ENCODE results near the gene KLRK1.
A peak's percentile ranks its signal among the peaks of the same experiment; 100 is the strongest.

Gene KLRK1

GRCh38 chr12:10385166-10385613 is 4.7 kb downstream of the KLRK1 start (continued):
- TF ChIP-seq ZNF362 (tag by site-specific recombination; IDR thresholded peaks at IDR 0.05) (peak; percentile 97), EGR2 (tag by site-specific recombination; IDR thresholded peaks at IDR 0.05; ENCODE audit: low read depth) (no peak), ZBTB10 (tag by site-specific recombination; IDR thresholded peaks at IDR 0.05) (no peak), ZNF629 (tag by site-specific recombination; IDR thresholded peaks at IDR 0.05) (peak; percentile 84), ZNF548 (tag by site-specific recombination; IDR thresholded peaks at IDR 0.05) (no peak), ZBTB7A (tag by site-specific recombination; IDR thresholded peaks at IDR 0.05; ENCODE audit: low read depth) (no peak), KLF16 (tag by site-specific recombination; IDR thresholded peaks at IDR 0.05) (no peak), ZNF76 (tag by site-specific recombination; IDR thresholded peaks at IDR 0.05; ENCODE audit: borderline replicate concordance, low read depth) (no peak), HOXC10 (CRISPR knock-in tag; IDR thresholded peaks at IDR 0.05) (no peak), ZNF26 (tag by site-specific recombination; IDR thresholded peaks at IDR 0.05) (peak; percentile 50; the same call in 1 of the 2 replicates), ZBTB20 (tag by site-specific recombination; IDR thresholded peaks at IDR 0.05) (no peak), ZNF514 (tag by site-specific recombination; IDR thresholded peaks at IDR 0.05) (no peak), BCL11B (tag by site-specific recombination; IDR thresholded peaks at IDR 0.05; ENCODE audit: low read depth) (no peak), ZNF658 (tag by site-specific recombination; IDR thresholded peaks at IDR 0.05) (peak; percentile 90; the same call in 1 of the 2 replicates), ZNF366 (tag by site-specific recombination; conservative IDR thresholded peaks at IDR 0.05) (no peak; the same call in 1 of the 2 replicates), YY1 (tag by site-specific recombination; IDR thresholded peaks at IDR 0.05) (no peak), ZNF654 (tag by site-specific recombination; IDR thresholded peaks at IDR 0.05; ENCODE audit: low read depth) (no peak), ZNF560 (tag by site-specific recombination; IDR thresholded peaks at IDR 0.05; ENCODE audit: borderline replicate concordance) (no peak), ZBTB21 (tag by site-specific recombination; IDR thresholded peaks at IDR 0.05) (peak; percentile 85), ZNF391 (tag by site-specific recombination; IDR thresholded peaks at IDR 0.05; ENCODE audit: borderline replicate concordance, low read depth) (0 out of 2 replicates have a peak, but pooled peaks have one; percentile 30), ZNF558 (tag by site-specific recombination; IDR thresholded peaks at IDR 0.05) (no peak; the same call in 1 of the 2 replicates), ZNF18 (tag by site-specific recombination; IDR thresholded peaks at IDR 0.05) (no peak), ZNF561 (tag by site-specific recombination; IDR thresholded peaks at IDR 0.05; ENCODE audit: borderline replicate concordance) (no peak), ZNF140 (tag by site-specific recombination; IDR thresholded peaks at IDR 0.05) (no peak), ZNF692 (tag by site-specific recombination; IDR thresholded peaks at IDR 0.05) (no peak), ZNF600 (tag by site-specific recombination; IDR thresholded peaks at IDR 0.05) (no peak), ZNF132 (tag by site-specific recombination; IDR thresholded peaks at IDR 0.05; ENCODE audit: borderline replicate concordance) (no peak), ZNF2 (tag by site-specific recombination; IDR thresholded peaks at IDR 0.05) (no peak), AEBP2 (tag by site-specific recombination; IDR thresholded peaks at IDR 0.05; ENCODE audit: borderline replicate concordance) (no peak), ZNF777 (tag by site-specific recombination; IDR thresholded peaks at IDR 0.05; ENCODE audit: borderline replicate concordance) (no peak), ZNF664 (tag by site-specific recombination; IDR thresholded peaks at IDR 0.05) (no peak), ZNF10 (tag by site-specific recombination; IDR thresholded peaks at IDR 0.05) (no peak)

All from HEK293 (cell line).